ENCODE results near the gene TMEM256. TPM values are rescaled to one million over a fixed set of nuclear protein-coding genes. Genes with fewer than 3 reads are reported as not detected.

Gene TMEM256
- total and polyA plus RNA-seq, 2 of the 8 experiments (the other 6 are each of a cell fraction or from before 2014, with no cell fraction given): 97.0 to 350 TPM

DNA sequence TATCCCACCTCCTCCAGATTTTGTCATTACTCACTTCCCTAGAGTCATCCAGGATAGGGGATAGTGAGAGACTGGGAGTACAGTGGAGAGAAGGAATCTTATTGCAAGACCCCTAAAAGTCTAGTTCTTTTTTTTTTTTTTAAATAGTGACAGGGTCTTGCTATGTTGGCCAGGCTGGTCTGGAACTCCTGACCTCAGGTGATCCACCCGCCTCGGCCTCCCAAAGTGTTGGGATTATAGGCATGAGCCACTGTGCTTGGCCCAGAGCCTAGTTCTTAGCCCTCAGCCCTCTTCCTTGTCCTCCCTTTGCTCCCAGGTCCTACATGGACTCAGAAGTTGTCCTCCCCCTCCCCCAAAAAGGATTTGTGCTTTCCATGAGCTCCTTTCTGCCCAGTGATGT lies 38.2 kb upstream of the TMEM256 start (continued):
- TF ChIP-seq, protein P1, sequence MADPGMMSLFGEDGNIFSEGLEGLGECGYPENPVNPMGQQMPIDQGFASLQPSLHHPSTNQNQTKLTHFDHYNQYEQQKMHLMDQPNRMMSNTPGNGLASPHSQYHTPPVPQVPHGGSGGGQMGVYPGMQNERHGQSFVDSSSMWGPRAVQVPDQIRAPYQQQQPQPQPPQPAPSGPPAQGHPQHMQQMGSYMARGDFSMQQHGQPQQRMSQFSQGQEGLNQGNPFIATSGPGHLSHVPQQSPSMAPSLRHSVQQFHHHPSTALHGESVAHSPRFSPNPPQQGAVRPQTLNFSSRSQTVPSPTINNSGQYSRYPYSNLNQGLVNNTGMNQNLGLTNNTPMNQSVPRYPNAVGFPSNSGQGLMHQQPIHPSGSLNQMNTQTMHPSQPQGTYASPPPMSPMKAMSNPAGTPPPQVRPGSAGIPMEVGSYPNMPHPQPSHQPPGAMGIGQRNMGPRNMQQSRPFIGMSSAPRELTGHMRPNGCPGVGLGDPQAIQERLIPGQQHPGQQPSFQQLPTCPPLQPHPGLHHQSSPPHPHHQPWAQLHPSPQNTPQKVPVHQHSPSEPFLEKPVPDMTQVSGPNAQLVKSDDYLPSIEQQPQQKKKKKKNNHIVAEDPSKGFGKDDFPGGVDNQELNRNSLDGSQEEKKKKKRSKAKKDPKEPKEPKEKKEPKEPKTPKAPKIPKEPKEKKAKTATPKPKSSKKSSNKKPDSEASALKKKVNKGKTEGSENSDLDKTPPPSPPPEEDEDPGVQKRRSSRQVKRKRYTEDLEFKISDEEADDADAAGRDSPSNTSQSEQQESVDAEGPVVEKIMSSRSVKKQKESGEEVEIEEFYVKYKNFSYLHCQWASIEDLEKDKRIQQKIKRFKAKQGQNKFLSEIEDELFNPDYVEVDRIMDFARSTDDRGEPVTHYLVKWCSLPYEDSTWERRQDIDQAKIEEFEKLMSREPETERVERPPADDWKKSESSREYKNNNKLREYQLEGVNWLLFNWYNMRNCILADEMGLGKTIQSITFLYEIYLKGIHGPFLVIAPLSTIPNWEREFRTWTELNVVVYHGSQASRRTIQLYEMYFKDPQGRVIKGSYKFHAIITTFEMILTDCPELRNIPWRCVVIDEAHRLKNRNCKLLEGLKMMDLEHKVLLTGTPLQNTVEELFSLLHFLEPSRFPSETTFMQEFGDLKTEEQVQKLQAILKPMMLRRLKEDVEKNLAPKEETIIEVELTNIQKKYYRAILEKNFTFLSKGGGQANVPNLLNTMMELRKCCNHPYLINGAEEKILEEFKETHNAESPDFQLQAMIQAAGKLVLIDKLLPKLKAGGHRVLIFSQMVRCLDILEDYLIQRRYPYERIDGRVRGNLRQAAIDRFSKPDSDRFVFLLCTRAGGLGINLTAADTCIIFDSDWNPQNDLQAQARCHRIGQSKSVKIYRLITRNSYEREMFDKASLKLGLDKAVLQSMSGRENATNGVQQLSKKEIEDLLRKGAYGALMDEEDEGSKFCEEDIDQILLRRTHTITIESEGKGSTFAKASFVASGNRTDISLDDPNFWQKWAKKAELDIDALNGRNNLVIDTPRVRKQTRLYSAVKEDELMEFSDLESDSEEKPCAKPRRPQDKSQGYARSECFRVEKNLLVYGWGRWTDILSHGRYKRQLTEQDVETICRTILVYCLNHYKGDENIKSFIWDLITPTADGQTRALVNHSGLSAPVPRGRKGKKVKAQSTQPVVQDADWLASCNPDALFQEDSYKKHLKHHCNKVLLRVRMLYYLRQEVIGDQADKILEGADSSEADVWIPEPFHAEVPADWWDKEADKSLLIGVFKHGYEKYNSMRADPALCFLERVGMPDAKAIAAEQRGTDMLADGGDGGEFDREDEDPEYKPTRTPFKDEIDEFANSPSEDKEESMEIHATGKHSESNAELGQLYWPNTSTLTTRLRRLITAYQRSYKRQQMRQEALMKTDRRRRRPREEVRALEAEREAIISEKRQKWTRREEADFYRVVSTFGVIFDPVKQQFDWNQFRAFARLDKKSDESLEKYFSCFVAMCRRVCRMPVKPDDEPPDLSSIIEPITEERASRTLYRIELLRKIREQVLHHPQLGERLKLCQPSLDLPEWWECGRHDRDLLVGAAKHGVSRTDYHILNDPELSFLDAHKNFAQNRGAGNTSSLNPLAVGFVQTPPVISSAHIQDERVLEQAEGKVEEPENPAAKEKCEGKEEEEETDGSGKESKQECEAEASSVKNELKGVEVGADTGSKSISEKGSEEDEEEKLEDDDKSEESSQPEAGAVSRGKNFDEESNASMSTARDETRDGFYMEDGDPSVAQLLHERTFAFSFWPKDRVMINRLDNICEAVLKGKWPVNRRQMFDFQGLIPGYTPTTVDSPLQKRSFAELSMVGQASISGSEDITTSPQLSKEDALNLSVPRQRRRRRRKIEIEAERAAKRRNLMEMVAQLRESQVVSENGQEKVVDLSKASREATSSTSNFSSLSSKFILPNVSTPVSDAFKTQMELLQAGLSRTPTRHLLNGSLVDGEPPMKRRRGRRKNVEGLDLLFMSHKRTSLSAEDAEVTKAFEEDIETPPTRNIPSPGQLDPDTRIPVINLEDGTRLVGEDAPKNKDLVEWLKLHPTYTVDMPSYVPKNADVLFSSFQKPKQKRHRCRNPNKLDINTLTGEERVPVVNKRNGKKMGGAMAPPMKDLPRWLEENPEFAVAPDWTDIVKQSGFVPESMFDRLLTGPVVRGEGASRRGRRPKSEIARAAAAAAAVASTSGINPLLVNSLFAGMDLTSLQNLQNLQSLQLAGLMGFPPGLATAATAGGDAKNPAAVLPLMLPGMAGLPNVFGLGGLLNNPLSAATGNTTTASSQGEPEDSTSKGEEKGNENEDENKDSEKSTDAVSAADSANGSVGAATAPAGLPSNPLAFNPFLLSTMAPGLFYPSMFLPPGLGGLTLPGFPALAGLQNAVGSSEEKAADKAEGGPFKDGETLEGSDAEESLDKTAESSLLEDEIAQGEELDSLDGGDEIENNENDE (IDR thresholded peaks at IDR 0.05; ENCODE audit: insufficient replicate concordance, low read length): no peak
- no peak for TF ChIP-seq ZNF274 (IDR thresholded peaks at IDR 0.05; ENCODE audit: borderline replicate concordance, extremely low read depth, low read length)
- no peak for TF ChIP-seq MAFK (IDR thresholded peaks at IDR 0.05; ENCODE audit: low read depth, low read length)
- no peak for TF ChIP-seq KDM4A (IDR thresholded peaks at IDR 0.05; ENCODE audit: low read depth, low read length, severe bottlenecking)

Measured in H1 (cell line).